Trophoblast cell (in vitro differentiated cells and primary cell): Measurements from ENCODE around the gene PRAME.

ENCODE experiments used
- DNase-seq, 2 donors: peaks; one replicate each; pipeline ENCODE4 v3.0.0-alpha.2; 2016
- H2AFZ ChIP-seq: 2 replicates; pipeline ENCODE4 v1.6.1; 2013; ENCODE audit warnings: low read length, moderate library complexity, mild to moderate bottlenecking; ENCODE audit not compliant: insufficient read depth, poor library complexity
- H2AK5ac ChIP-seq: 2 replicates; pipeline ENCODE4 v1.6.1; 2013; ENCODE audit warnings: mild to moderate bottlenecking, low read length
- H2BK120ac ChIP-seq: 2 replicates; pipeline ENCODE4 v1.6.1; 2013; ENCODE audit warnings: low read length, mild to moderate bottlenecking, moderate library complexity; ENCODE audit not compliant: insufficient read depth, poor library complexity
- H2BK12ac ChIP-seq: 2 replicates; pipeline ENCODE4 v1.6.1; 2013; ENCODE audit warnings: mild to moderate bottlenecking, low read length, moderate library complexity
- H2BK5ac ChIP-seq: 2 replicates; pipeline ENCODE4 v1.6.1; 2013; ENCODE audit warnings: low read length, low read depth, moderate library complexity, mild to moderate bottlenecking; ENCODE audit not compliant: poor library complexity
- H3K14ac ChIP-seq: 2 replicates; pipeline ENCODE4 v1.6.1; 2013; ENCODE audit warnings: mild to moderate bottlenecking, low read length
- H3K18ac ChIP-seq: 2 replicates; pipeline ENCODE4 v1.6.1; 2013; ENCODE audit warnings: mild to moderate bottlenecking, low read length
- H3K23ac ChIP-seq: 2 replicates; pipeline ENCODE4 v1.6.1; 2013; ENCODE audit warnings: low read length
- H3K27ac ChIP-seq: 2 replicates; pipeline ENCODE4 v1.5.1; 2013; ENCODE audit warnings: low read depth, mild to moderate bottlenecking, inconsistent platforms, low read length, moderate library complexity
- H3K27me3 ChIP-seq: 2 replicates; pipeline ENCODE4 v1.6.1; 2013; ENCODE audit warnings: inconsistent platforms, mild to moderate bottlenecking, low read length, moderate library complexity; ENCODE audit not compliant: insufficient read depth
- H3K36me3 ChIP-seq, 2 experiments: 1 replicate in 1 of 2; 2 replicates in 1 of 2; pipeline ENCODE4 v1.6.1; 2013; ENCODE audit warnings: low read length in 2 of 2, mild to moderate bottlenecking in 2 of 2, moderate library complexity in 1 of 2; ENCODE audit not compliant: insufficient read depth in 2 of 2, control insufficient read depth in 1 of 2
- H3K4ac ChIP-seq: 2 replicates; pipeline ENCODE4 v1.6.1; 2013; ENCODE audit warnings: low read depth, mild to moderate bottlenecking, low read length, moderate library complexity
- H3K4me1 ChIP-seq, 2 experiments: 1 replicate in 1 of 2; 2 replicates in 1 of 2; pipeline ENCODE4 v1.6.1; 2013; ENCODE audit warnings: low read length in 2 of 2, mild to moderate bottlenecking in 2 of 2, moderate library complexity in 1 of 2; ENCODE audit not compliant: insufficient read depth in 2 of 2, control insufficient read depth in 1 of 2
- H3K4me2 ChIP-seq: 2 replicates; pipeline ENCODE4 v1.6.1; 2013; ENCODE audit warnings: inconsistent platforms, mild to moderate bottlenecking, low read length, moderate library complexity
- H3K4me3 ChIP-seq: 2 replicates; pipeline ENCODE4 v1.5.1; 2013; ENCODE audit warnings: mild to moderate bottlenecking, low read depth, low read length, inconsistent platforms
- H3K79me1 ChIP-seq: one replicate; pipeline ENCODE4 v1.6.1; 2013; ENCODE audit warnings: low read length
- H3K79me2 ChIP-seq: 2 replicates; pipeline ENCODE4 v1.6.1; 2013; ENCODE audit warnings: low read length, mild to moderate bottlenecking; ENCODE audit not compliant: control insufficient read depth, insufficient read depth, poor library complexity
- H3K9ac ChIP-seq: 2 replicates; pipeline ENCODE4 v1.6.1; 2013; ENCODE audit warnings: mild to moderate bottlenecking, low read length
- H3K9me3 ChIP-seq: 2 replicates; pipeline ENCODE4 v1.6.1; 2013; ENCODE audit warnings: low read depth, mild to moderate bottlenecking, control low read depth, inconsistent platforms, low read length; ENCODE audit not compliant: insufficient read depth
- H4K12ac ChIP-seq: 2 replicates; pipeline ENCODE4 v1.6.1; 2013; ENCODE audit warnings: low read depth, mild to moderate bottlenecking, low read length, moderate library complexity
- H4K8ac ChIP-seq: 2 replicates; pipeline ENCODE4 v1.6.1; 2013; ENCODE audit warnings: low read depth, mild to moderate bottlenecking, low read length, moderate library complexity
- H4K91ac ChIP-seq: one replicate; pipeline ENCODE4 v1.6.1; 2013; ENCODE audit warnings: low read depth, mild to moderate bottlenecking, low read length, moderate library complexity
- WGBS: extraction: QIAGEN DNeasy Blood & Tissue Kit; methylation state at CpG from one replicate; pipeline ENCODE4 v1.1.7; 2013; ENCODE audit warnings: missing lambda C conversion rate; ENCODE audit not compliant: insufficient read length, insufficient coverage; ENCODE audit errors: extremely low coverage; 5-methylcytosine and 5-hydroxymethylcytosine counted together

Gene PRAME

DNA sequence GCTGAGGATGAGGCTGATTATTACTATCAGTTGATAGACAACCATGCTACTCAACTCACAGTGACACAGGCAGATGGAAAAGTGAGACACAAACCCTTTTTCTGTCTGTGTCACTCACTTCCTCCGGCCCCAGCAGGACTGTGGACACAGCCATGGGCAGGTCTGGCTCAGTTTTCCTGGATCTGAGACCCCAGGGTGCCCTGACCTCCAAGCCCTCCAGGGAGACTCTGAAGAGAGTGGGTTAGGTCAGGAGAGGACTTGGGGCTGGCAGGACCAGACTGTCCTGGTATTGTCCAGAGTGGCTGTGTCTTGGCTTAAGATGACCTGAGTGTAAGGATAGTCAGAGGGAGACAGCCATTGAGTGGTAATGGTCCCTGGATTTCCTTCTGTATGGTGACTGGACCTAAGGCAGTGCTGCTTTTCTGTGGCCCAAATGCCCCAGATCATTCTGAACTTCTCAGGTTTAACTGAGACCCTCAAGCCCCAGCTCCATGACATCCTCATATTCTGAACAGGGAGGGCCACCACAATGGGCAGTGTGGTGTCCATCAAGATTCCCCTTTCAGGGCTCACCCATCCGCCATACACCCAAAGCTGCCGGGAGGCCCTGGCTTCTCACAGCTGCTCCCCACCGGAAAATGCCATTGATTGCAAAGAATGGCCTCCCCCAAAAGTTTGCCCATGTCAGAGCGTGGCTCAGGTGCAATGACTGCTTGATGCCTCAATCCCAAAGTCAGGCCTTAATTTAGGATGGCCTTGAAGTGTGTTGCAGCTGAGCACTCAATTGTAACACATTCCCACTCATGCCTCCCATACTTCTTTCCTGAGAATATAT, 36.2 kb upstream of the PRAME start:
- Histone ChIP-seq H3K27ac (no peak overlapping the region), H3K23ac (no peak overlapping the region), H4K12ac (no peak overlapping the region), H2AK5ac (no peak overlapping the region), H3K14ac (no peak overlapping the region), H3K36me3 (no peaks in the 10 kb centered on the region), H3K4ac (no peak overlapping the region), H3K4me1 (no peaks in the 10 kb centered on the region), H3K79me2 (no peaks in the 10 kb centered on the region), H3K9me3 (no peaks in the 10 kb centered on the region), H2BK5ac (no peak overlapping the region), H4K8ac (no peak overlapping the region), H4K91ac (no peak overlapping the region), H3K4me2 (no peak overlapping the region), H3K9ac (no peak overlapping the region), H3K18ac (no peak overlapping the region), H2BK12ac (no peak overlapping the region), H3K79me1 (no peaks in the 10 kb centered on the region), H3K27me3 (no peaks in the 10 kb centered on the region), H3K4me3 (no peak overlapping the region), H2AFZ (no peak overlapping the region), H2BK120ac (no peak overlapping the region)
- DNase-seq = no peak
- WGBS = no CpG with 5 or more reads among the region's 5 CpGs

DNA sequence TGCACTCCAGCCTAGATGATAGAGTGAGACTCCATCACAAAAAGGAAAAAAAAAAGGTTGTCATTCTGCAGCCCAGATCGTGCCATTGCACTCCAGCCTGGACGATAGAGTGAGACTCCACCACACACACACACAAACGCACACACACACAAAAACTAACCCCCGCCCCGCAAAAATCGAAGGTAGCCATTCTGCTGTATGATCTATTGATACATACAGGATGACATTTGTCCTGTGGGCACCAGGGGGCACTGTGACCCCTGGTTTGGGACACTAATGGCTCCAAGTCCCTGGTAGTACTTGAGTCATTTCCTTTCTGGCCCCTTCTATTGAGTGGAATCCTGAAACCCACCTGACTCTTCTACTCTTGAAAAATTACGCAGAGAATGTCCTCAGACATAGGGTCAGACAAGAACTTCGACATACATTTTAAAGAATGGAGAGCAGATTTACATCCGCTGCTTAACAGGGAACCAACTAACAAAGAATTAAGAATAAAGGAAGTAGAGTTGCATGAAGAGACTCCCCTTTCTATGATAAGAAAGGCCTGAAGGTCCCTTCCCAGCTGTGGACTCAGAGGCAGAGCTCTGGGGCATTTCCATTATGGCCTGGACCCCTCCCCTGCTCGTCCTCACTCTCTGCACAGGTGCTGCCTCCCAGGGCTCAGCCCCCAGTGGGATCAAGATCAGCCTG, 35.0 kb upstream of the PRAME start:
- H2BK120ac ChIP-seq = no peak overlapping the region
- no peaks in the 10 kb centered on the region for H3K9me3 ChIP-seq
- H3K4me2 ChIP-seq = no peak overlapping the region
- H3K27ac ChIP-seq = no peak overlapping the region
- H3K79me2 ChIP-seq = no peaks in the 10 kb centered on the region
- no peak overlapping the region for H3K23ac ChIP-seq
- H3K27me3 ChIP-seq = no peaks in the 10 kb centered on the region
- H3K4me3 ChIP-seq = no peak overlapping the region
- H3K36me3 ChIP-seq = no peaks in the 10 kb centered on the region
- no peak overlapping the region for H3K18ac ChIP-seq
- no peak overlapping the region for H4K91ac ChIP-seq
- no peak overlapping the region for H3K4ac ChIP-seq
- peak; percentile 39 to 72 for DNase-seq
- no peak overlapping the region for H2BK5ac ChIP-seq
- no peak overlapping the region for H4K12ac ChIP-seq
- no peak overlapping the region for H2AK5ac ChIP-seq
- H2AFZ ChIP-seq = no peak overlapping the region
- H3K4me1 ChIP-seq = no peaks in the 10 kb centered on the region
- H3K9ac ChIP-seq = no peak overlapping the region
- no peak overlapping the region for H2BK12ac ChIP-seq
- whole genome bisulfite sequencing = no CpG with 5 or more reads among the region's 10 CpGs
- H4K8ac ChIP-seq = no peak overlapping the region
- no peak overlapping the region for H3K14ac ChIP-seq
- no peaks in the 10 kb centered on the region for H3K79me1 ChIP-seq

DNA sequence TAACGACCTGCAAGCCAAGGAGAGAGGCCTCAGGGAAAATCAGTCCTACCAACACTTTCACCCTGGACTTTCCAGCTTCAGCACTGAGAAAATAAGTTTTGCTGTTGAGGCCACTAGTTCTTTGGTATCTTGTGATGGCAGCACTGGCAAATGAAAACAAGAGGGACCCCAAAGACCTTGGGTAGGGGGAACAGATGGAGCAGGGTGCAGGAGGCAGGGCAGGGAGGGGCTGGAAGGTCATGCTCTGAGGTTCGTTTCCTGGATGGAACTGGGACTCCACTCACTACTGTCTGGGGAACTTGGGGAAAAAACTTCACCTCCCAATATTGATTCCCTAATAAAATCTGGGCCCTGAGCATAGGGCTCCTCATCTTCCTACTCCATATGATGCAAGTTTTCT, 34.2 kb upstream of the PRAME start:
- no peaks in the 10 kb centered on the region for H3K36me3 ChIP-seq

DNA sequence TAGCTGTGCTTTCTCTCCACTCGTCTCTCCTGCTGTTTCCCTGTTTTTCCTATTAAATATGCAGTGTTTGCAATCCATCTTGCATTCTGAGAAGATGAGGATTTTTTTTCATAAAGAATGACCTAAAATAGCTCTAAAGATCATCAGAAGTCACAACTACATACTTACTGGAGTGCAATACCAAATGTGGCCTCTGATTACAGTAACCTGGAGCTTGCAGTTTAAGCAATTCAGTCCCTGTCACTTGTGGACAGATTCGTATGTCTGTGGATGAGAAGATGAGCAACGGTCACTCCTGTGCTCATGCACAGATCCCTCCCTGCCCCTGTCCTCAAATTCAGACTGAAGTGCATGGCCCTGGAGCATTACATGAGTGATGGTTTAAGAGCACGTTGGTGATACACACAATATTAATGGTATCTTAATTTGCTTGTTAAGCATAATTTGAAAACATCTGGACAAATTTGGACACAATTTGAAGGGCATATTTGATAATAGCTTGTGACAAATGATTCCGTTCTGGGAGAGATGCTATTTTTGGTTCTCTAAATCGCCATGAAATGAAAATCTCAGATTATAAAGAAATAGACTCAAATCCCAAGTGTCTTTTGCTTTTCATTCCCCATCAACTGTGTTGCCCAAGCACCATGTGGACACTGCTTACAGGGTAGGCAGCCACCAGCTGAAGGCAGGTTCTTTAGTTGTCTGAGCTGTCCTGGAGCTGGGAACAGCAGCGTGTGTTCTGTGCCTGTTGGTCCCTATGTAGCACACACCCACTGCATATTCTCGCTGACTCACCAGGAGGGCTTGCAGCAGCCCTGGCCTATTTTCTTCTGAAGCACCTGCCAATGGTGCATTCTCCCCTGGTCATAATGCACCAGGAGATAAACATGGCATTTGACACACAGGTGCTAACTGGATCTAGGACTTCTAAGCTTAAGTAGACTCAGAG, 32.6 kb upstream of the PRAME start:
- no peak overlapping the region for H3K4me3 ChIP-seq
- no peak overlapping the region for H3K27ac ChIP-seq
- H4K8ac ChIP-seq = no peak overlapping the region
- H3K79me1 ChIP-seq = no peaks in the 10 kb centered on the region
- H3K14ac ChIP-seq = no peak overlapping the region
- no peaks in the 10 kb centered on the region for H3K4me1 ChIP-seq
- H3K18ac ChIP-seq = no peak overlapping the region
- no peaks in the 10 kb centered on the region for H3K79me2 ChIP-seq
- H2BK12ac ChIP-seq = no peak overlapping the region
- H3K4me2 ChIP-seq = no peak overlapping the region
- no peak overlapping the region for H2BK5ac ChIP-seq
- H2AK5ac ChIP-seq = no peak overlapping the region
- no peak overlapping the region for H3K23ac ChIP-seq
- H4K91ac ChIP-seq = no peak overlapping the region
- no peak overlapping the region for H4K12ac ChIP-seq
- H3K36me3 ChIP-seq = no peaks in the 10 kb centered on the region
- H2AFZ ChIP-seq = no peak overlapping the region
- H3K27me3 ChIP-seq = peaks cover 2% of the 10 kb centered on the region
- H3K9ac ChIP-seq = no peak overlapping the region
- peak in 1 of 2 donors; percentile 15 for DNase-seq
- no peaks in the 10 kb centered on the region for H3K9me3 ChIP-seq
- H3K4ac ChIP-seq = no peak overlapping the region
- no CpG with 5 or more reads among the region's 8 CpGs for WGBS
- H2BK120ac ChIP-seq = no peak overlapping the region

More for the DNA sequence above, 34.2 kb upstream of the PRAME start:
- Histone ChIP-seq H3K79me1 (no peaks in the 10 kb centered on the region), H3K27me3 (peaks cover 2% of the 10 kb centered on the region), H4K8ac (no peak overlapping the region), H3K4me1 (no peaks in the 10 kb centered on the region), H4K12ac (no peak overlapping the region), H2BK120ac (no peak overlapping the region), H3K4me3 (no peak overlapping the region), H3K79me2 (no peaks in the 10 kb centered on the region), H2AK5ac (no peak overlapping the region), H3K9ac (no peak overlapping the region), H3K14ac (no peak overlapping the region), H2BK5ac (no peak overlapping the region), H2AFZ (no peak overlapping the region), H3K4ac (no peak overlapping the region), H3K27ac (no peak overlapping the region), H4K91ac (no peak overlapping the region), H3K18ac (no peak overlapping the region), H3K4me2 (no peak overlapping the region), H3K23ac (no peak overlapping the region), H3K9me3 (no peaks in the 10 kb centered on the region), H2BK12ac (no peak overlapping the region)
- DNase-seq = no peak
- no CpG with 5 or more reads among the region's 2 CpGs for WGBS
